Right cardiac atrium (tissue), 5 donors: ENCODE results near the gene WDR86. TPM values are rescaled to one million over a fixed set of nuclear protein-coding genes. Genes with fewer than 3 reads are reported as not detected.
A peak's percentile ranks its signal among the peaks of the same experiment; 100 is the strongest.

Source experiments
- ATAC-seq, 2 donors: fragments of 200-7000 bp; cut with Tn5 transposase; one replicate each; pipeline versions ENCODE4 v1.8.0 to v1.9.1; 2020; ENCODE audit warnings: moderate library complexity in 2 of 2, mild to moderate bottlenecking in 1 of 2
- DNase-seq, 3 donors: peaks; one replicate each; pipeline ENCODE4 v3.0.0-alpha.2; 2020
- H3K27ac ChIP-seq: one replicate; pipeline ENCODE4 v1.5.1; 2013; ENCODE audit warnings: mild to moderate bottlenecking, low read length, control low read depth, moderate library complexity
- H3K27me3 ChIP-seq: one replicate; pipeline ENCODE4 v1.6.1; 2013; ENCODE audit not compliant: control insufficient read depth, insufficient read depth
- H3K4me1 ChIP-seq: one replicate; pipeline ENCODE4 v1.6.1; 2013; ENCODE audit warnings: low read length; ENCODE audit not compliant: control insufficient read depth, insufficient read depth
- H3K4me3 ChIP-seq: one replicate; pipeline ENCODE4 v1.5.1; 2013; ENCODE audit warnings: low read length, control low read depth
- H3K9me3 ChIP-seq: one replicate; pipeline ENCODE4 v1.6.1; 2013; ENCODE audit warnings: low read length; ENCODE audit not compliant: control insufficient read depth
- WGBS: extraction: QIAGEN DNeasy Blood & Tissue Kit; methylation state at CpG from one replicate; pipeline ENCODE4 v1.1.7; 2013; 5-methylcytosine and 5-hydroxymethylcytosine counted together
- intact Hi-C, 4 donors: fragments of 100-400 bp; cut with DNase I; formaldehyde crosslinking; loops; one replicate each; pipeline versions ENCODE4 v1.11.0 to v1.14.0; 2022 to 2023
- polyA plus RNA-seq: library from polyadenylated mRNA; stranded (reverse); fragments of 200-250 nt; gene quantifications from one replicate; pipeline ENCODE4 v1.2.3, GENCODE V29; 2013
- total RNA-seq, 4 donors: library from RNA; stranded (reverse); fragmentation: NEBNext Ultra II Directional; extraction: Animal tissue kit (Norgen Biotek cat#: 25700); gene quantifications; one replicate each; pipeline ENCODE4 v1.2.1, GENCODE V29; 2021
- donor health status: healthy with polysubstance abuse.
- donor health status: DM: no; HTN: yes; CAD: no.
- donor health status: DM: no; HTN: no; CAD: no.
- donor health status: DM: no; HTN: yes; CAD: no; lungs with severe emphysema.
- donor health status: DM: yes; HTN: yes; CAD: no.

The WDR86 gene
- total and polyA plus RNA-seq, 5 donors = 0.17 to 0.47 (median 0.18) TPM

GRCh38 chr7:151415375-151416105 is 5.7 kb upstream of the WDR86 start:
- no peak overlapping the region for H3K4me3 ChIP-seq
- no peak for ATAC-seq
- peaks cover 3% of the 10 kb centered on the region for H3K9me3 ChIP-seq
- no peaks in the 10 kb centered on the region for H3K27me3 ChIP-seq
- intact Hi-C loops = no loop called here
- DNase-seq = no peak
- WGBS = 67% methylated on average over 3 of the region's 3 CpGs
- no peaks in the 10 kb centered on the region for H3K4me1 ChIP-seq
- no peak overlapping the region for H3K27ac ChIP-seq

- Histone ChIP-seq H3K4me1 (no peaks in the 10 kb centered on the region), H3K27me3 (no peaks in the 10 kb centered on the region), H3K9me3 (no peaks in the 10 kb centered on the region), H3K4me3 (no peak overlapping the region), H3K27ac (no peak overlapping the region)
- no peak for DNase-seq
- no peak for ATAC-seq
- 82% methylated on average over 4 of the region's 4 CpGs for WGBS
- intact Hi-C loops = no loop called here
Observed at GRCh38 chr7:151413241-151413640, 3.4 kb upstream of the WDR86 start.

GRCh38 chr7:151412318-151412717 is 2.5 kb upstream of the WDR86 start:
- DNase-seq = no peak
- Histone ChIP-seq H3K4me3 (no peak overlapping the region), H3K9me3 (no peaks in the 10 kb centered on the region), H3K27ac (no peak overlapping the region), H3K4me1 (no peaks in the 10 kb centered on the region), H3K27me3 (no peaks in the 10 kb centered on the region)
- 77% methylated on average over 4 of the region's 4 CpGs for WGBS
- no peak for ATAC-seq
- intact Hi-C loops = no loop called here

GRCh38 chr7:151411551-151411950 is 1.7 kb upstream of the WDR86 start:
- WGBS = 67% methylated on average over 6 of the region's 6 CpGs
- no peak for DNase-seq
- no peaks in the 10 kb centered on the region for H3K27me3 ChIP-seq

GRCh38 chr7:151410405-151411390 is 860 bp upstream of the WDR86 start:
- peak in 1 of 3 donors; percentile 62 for DNase-seq
- WGBS = 23% methylated on average over 55 of the region's 55 CpGs
- peak; percentile 42 to 44 for ATAC-seq
- Histone ChIP-seq H3K9me3 (no peaks in the 10 kb centered on the region), H3K4me3 (peak overlapping the region; percentile 53), H3K27me3 (no peaks in the 10 kb centered on the region), H3K27ac (no peak overlapping the region), H3K4me1 (no peaks in the 10 kb centered on the region)
- intact Hi-C loops = no loop called here

More at GRCh38 chr7:151411551-151411950, 1.7 kb upstream of the WDR86 start:
- no peak overlapping the region for H3K4me3 ChIP-seq
- H3K4me1 ChIP-seq = no peaks in the 10 kb centered on the region
- no peak for ATAC-seq
- intact Hi-C loops = no loop called here
- H3K9me3 ChIP-seq = no peaks in the 10 kb centered on the region
- no peak overlapping the region for H3K27ac ChIP-seq

GRCh38 chr7:151408839-151409666 is 785 bp downstream of the WDR86 start:
- WGBS = 18% methylated on average over 61 of the region's 61 CpGs
- H3K4me1 ChIP-seq = no peaks in the 10 kb centered on the region
- intact Hi-C loops = no loop called here
- no peaks in the 10 kb centered on the region for H3K27me3 ChIP-seq
- peak in 2 of 3 donors; percentile 39 to 42 for DNase-seq
- H3K27ac ChIP-seq = no peak overlapping the region
- no peak for ATAC-seq
- peak overlapping the region; percentile 53 for H3K4me3 ChIP-seq
- no peaks in the 10 kb centered on the region for H3K9me3 ChIP-seq

GRCh38 chr7:151408498-151408838 is 1.4 kb downstream of the WDR86 start:
- no peak for DNase-seq
- intact Hi-C loops = no loop called here
- Histone ChIP-seq H3K4me1 (no peaks in the 10 kb centered on the region), H3K4me3 (no peak overlapping the region), H3K9me3 (no peaks in the 10 kb centered on the region), H3K27me3 (no peaks in the 10 kb centered on the region), H3K27ac (no peak overlapping the region)
- 87% methylated on average over 7 of the region's 7 CpGs for WGBS
- ATAC-seq = no peak

- no peak overlapping the region for H3K4me3 ChIP-seq
- no peak for ATAC-seq
- H3K27ac ChIP-seq = no peak overlapping the region
- H3K4me1 ChIP-seq = no peaks in the 10 kb centered on the region
- WGBS = 88% methylated on average over 9 of the region's 9 CpGs
- intact Hi-C loops = no loop called here
- no peaks in the 10 kb centered on the region for H3K27me3 ChIP-seq
- DNase-seq = no peak
- H3K9me3 ChIP-seq = no peaks in the 10 kb centered on the region
Observed at GRCh38 chr7:151406886-151407583, 2.8 kb downstream of the WDR86 start.

- WGBS = 91% methylated on average over 24 of the region's 24 CpGs
- DNase-seq (peak in 1 of 3 donors; percentile 36), ATAC-seq (no peak)
- H3K4me3 ChIP-seq = no peak overlapping the region
- no peaks in the 10 kb centered on the region for H3K9me3 ChIP-seq
- H3K4me1 ChIP-seq = no peaks in the 10 kb centered on the region
- H3K27me3 ChIP-seq = no peaks in the 10 kb centered on the region
- intact Hi-C loops = no loop called here
- no peak overlapping the region for H3K27ac ChIP-seq
Observed at GRCh38 chr7:151406051-151406875, 3.6 kb downstream of the WDR86 start.

- intact Hi-C loops = no loop called here
- ATAC-seq (no peak), DNase-seq (no peak)
- Histone ChIP-seq H3K27ac (no peak overlapping the region), H3K4me3 (no peak overlapping the region), H3K4me1 (no peaks in the 10 kb centered on the region), H3K27me3 (no peaks in the 10 kb centered on the region), H3K9me3 (no peaks in the 10 kb centered on the region)
- 86% methylated on average over 10 of the region's 10 CpGs for WGBS
Observed at GRCh38 chr7:151405588-151405987, 4.2 kb downstream of the WDR86 start.
